GM13977 (cell line): Measurements from ENCODE around the gene PRDX1.
"Not testable (repeated sequence)": the region's sequence is repeated elsewhere in the genome, so short reads cannot be mapped to it uniquely, and the experiment has no call there.

Experiments
- DNase-seq: peaks from one replicate; pipeline ENCODE4 v3.0.0; 2012; ENCODE audit warnings: low spot score
- in situ Hi-C: fragments of 300-500 bp; cut with MboI; formaldehyde crosslinking; loops from one replicate; pipeline ENCODE4 v1.12.0; 2022; ENCODE audit warnings: low sequenced_read_pairs, low pct_unique_long_range_greater_than_20kb, mixed read lengths, inconsistent platforms; ENCODE audit not compliant: unreplicated experiment
- TF ChIP-seq, protein P1 (sequence below): IDR thresholded peaks from 2 replicates; pipeline ENCODE4 v1.5.1; 2012; ENCODE audit warnings: mild to moderate bottlenecking, control low read depth; ENCODE audit not compliant: insufficient read depth; ENCODE audit errors: extremely low read depth, missing control alignments

The PRDX1 gene

GRCh38 chr1:45541193-45541592 lies 19.5 kb upstream of the PRDX1 start:
- TF ChIP-seq, protein P1, sequence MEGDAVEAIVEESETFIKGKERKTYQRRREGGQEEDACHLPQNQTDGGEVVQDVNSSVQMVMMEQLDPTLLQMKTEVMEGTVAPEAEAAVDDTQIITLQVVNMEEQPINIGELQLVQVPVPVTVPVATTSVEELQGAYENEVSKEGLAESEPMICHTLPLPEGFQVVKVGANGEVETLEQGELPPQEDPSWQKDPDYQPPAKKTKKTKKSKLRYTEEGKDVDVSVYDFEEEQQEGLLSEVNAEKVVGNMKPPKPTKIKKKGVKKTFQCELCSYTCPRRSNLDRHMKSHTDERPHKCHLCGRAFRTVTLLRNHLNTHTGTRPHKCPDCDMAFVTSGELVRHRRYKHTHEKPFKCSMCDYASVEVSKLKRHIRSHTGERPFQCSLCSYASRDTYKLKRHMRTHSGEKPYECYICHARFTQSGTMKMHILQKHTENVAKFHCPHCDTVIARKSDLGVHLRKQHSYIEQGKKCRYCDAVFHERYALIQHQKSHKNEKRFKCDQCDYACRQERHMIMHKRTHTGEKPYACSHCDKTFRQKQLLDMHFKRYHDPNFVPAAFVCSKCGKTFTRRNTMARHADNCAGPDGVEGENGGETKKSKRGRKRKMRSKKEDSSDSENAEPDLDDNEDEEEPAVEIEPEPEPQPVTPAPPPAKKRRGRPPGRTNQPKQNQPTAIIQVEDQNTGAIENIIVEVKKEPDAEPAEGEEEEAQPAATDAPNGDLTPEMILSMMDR: no peak
- in situ Hi-C loops: no loop called here
- DNase-seq: no peak

- no peak for DNase-seq
- in situ Hi-C loops: no loop called here
- TF ChIP-seq, protein P1: no peak
These were observed 15.2 kb upstream of the PRDX1 start for GRCh38 chr1:45536886-45537285.

DNA sequence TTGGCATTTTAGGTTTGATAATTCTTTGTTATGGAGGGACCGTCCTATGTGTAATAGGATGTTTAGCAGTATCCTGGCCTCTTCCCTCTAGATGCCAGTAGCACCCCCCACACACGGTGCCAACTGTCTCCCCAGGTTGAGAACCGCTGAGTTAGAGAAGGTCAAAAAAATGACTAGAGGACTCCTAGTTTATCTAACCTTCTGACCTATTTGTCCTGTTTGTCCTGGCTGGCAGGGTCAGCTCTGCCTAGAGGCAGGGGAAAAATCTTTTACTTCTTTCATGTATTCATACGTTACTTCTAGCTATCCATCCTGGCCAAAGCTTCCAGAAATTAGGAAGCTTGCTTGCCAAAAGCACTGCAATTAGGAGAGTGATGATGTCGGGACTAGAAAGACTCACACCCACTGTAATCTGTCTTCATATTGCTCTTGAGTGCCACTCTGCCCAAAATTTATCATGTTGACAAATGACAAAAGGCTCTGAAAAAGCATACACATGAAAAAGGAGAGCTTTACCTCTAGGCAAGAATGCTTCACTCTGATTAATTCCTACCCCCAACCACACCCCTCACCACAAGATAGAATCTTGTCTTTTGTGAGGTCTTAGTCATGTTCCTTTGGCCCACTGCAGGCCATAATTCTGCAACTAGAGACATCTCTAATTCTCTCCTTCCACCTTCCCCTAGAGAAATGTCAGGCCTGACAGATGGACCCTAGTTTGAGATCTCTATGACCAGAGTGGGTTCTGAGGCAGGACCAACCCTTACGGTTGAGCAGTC lies 14.5 kb upstream of the PRDX1 start:
- no peak for DNase-seq
- TF ChIP-seq, protein P1: no peak
- in situ Hi-C loops: no loop called here

GRCh38 chr1:45531873-45532272 lies 10.2 kb upstream of the PRDX1 start:
- DNase-seq: no peak
- in situ Hi-C loops: no loop called here
- TF ChIP-seq, protein P1: no peak

GRCh38 chr1:45530632-45531135 lies 9.0 kb upstream of the PRDX1 start:
- DNase-seq: no peak
- TF ChIP-seq, protein P1: no peak
- in situ Hi-C loops: no loop called here

- no peak for DNase-seq
- TF ChIP-seq, protein P1: no peak
- in situ Hi-C loops: no loop called here
These were observed 4.5 kb upstream of the PRDX1 start for GRCh38 chr1:45526135-45526644.

- not testable (repeated sequence) for DNase-seq
These were observed 2.3 kb upstream of the PRDX1 start for GRCh38 chr1:45523975-45524374.

DNA sequence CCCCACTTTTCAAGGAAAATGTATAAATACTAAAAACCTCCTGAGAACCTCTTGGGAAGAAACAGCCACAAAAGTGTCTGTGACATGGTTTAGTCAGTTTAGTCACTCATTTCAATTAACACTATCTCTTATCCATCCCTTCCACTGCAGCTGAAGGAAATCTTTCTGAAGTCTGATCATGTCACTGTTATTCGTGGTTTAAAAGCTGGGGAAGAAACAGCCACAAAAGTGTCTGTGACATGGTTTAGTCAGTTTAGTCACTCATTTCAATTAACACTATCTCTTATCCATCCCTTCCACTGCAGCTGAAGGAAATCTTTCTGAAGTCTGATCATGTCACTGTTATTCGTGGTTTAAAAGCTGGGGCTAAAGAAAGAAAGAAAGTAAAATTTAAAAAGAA lies 1.8 kb upstream of the PRDX1 start:
- in situ Hi-C loops: not testable (repeated sequence)

More at GRCh38 chr1:45523975-45524374, 2.3 kb upstream of the PRDX1 start:
- in situ Hi-C loops: not testable (repeated sequence)

More for the DNA sequence above, 1.8 kb upstream of the PRDX1 start:
- not testable (repeated sequence) for DNase-seq
